ENCODE data around the gene CDH4. TPM values are rescaled to one million over a fixed set of nuclear protein-coding genes. Genes with fewer than 3 reads are reported as not detected.

Gene CDH4
- total RNA-seq, 1 experiment from 2014 or later: 25.0 TPM

- intact Hi-C loops (cut with micrococcal nuclease): loop anchor here (5.0 kb wide), 1 partner anchor 473 kb away; no protein-coding TSS in a partner anchor
- CTCF ChIA-PET: no interaction called here
- POLR2A ChIA-PET: no interaction called here
Measured at GRCh38 chr20:61659994-61660346, 407.9 kb downstream of the CDH4 start.

GRCh38 chr20:61660559-61660958 lies 408.5 kb downstream of the CDH4 start:
- peaks cover 13% of the 10 kb centered on the region for H3K36me3 Mint-ChIP-seq (ENCODE audit: insufficient read depth, unreplicated experiment)
- no peaks in the 10 kb centered on the region for H3K9me3 Mint-ChIP-seq (ENCODE audit: unreplicated experiment)
- DNase-seq (ENCODE audit: unreplicated experiment): no peak
- H3K27ac Mint-ChIP-seq (ENCODE audit: low read depth, unreplicated experiment): no peak overlapping the region
- TF ChIP-seq CTCF (IDR thresholded peaks at IDR 0.05; ENCODE audit: unreplicated experiment): no peak
- ChIA-PET POLR2A (no interaction called here), CTCF (no interaction called here)
- no peaks in the 10 kb centered on the region for H3K4me1 Mint-ChIP-seq (ENCODE audit: insufficient read depth, unreplicated experiment)
- no peaks in the 10 kb centered on the region for H3K27me3 Mint-ChIP-seq (ENCODE audit: insufficient read depth, unreplicated experiment)
- H3K4me3 Mint-ChIP-seq (ENCODE audit: unreplicated experiment): no peak overlapping the region
- BruUV-seq (replicated peaks): no TSS peak
- intact Hi-C loops (cut with micrococcal nuclease): loop anchor here (5.0 kb wide), 1 partner anchor 473 kb away; no protein-coding TSS in a partner anchor

More at GRCh38 chr20:61659994-61660346, 407.9 kb downstream of the CDH4 start:
- Mint-ChIP-seq H3K27ac (ENCODE audit: low read depth, unreplicated experiment) (no peak overlapping the region), H3K4me3 (ENCODE audit: unreplicated experiment) (no peak overlapping the region), H3K9me3 (ENCODE audit: unreplicated experiment) (no peaks in the 10 kb centered on the region), H3K36me3 (ENCODE audit: insufficient read depth, unreplicated experiment) (peaks cover 13% of the 10 kb centered on the region), H3K4me1 (ENCODE audit: insufficient read depth, unreplicated experiment) (no peaks in the 10 kb centered on the region), H3K27me3 (ENCODE audit: insufficient read depth, unreplicated experiment) (no peaks in the 10 kb centered on the region)
- no peak for DNase-seq (ENCODE audit: unreplicated experiment)
- BruUV-seq (replicated peaks): no TSS peak
- no peak for TF ChIP-seq CTCF (IDR thresholded peaks at IDR 0.05; ENCODE audit: unreplicated experiment)

DNA sequence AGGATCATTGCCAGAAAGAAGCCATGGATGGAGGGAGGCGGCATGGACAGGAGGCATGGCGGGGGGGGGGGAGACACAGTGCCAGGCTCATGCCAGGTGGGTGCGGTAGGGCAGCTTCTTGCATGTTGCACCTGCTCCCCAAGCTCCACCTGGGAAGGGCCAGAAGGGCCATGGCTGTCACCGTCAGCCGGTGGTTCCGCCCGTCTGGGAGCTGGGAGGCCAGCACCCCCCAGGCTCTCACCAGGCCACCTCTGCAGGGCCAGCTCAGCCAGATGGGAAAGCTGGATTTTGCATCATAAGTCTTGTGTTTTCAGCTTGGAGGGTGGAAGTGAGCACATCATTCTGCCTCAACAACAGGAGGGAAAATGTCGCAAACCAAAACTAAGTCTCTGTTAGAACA lies 409.0 kb downstream of the CDH4 start:
- CTCF ChIA-PET: no interaction called here
- Mint-ChIP-seq H3K4me1 (ENCODE audit: insufficient read depth, unreplicated experiment) (no peaks in the 10 kb centered on the region), H3K36me3 (ENCODE audit: insufficient read depth, unreplicated experiment) (peaks cover 8% of the 10 kb centered on the region), H3K27me3 (ENCODE audit: insufficient read depth, unreplicated experiment) (no peaks in the 10 kb centered on the region), H3K27ac (ENCODE audit: low read depth, unreplicated experiment) (no peak overlapping the region), H3K9me3 (ENCODE audit: unreplicated experiment) (no peaks in the 10 kb centered on the region), H3K4me3 (ENCODE audit: unreplicated experiment) (no peak overlapping the region)
- DNase-seq (ENCODE audit: unreplicated experiment): no peak
- no TSS peak for BruUV-seq (replicated peaks)
- POLR2A ChIA-PET: no interaction called here
- TF ChIP-seq CTCF (IDR thresholded peaks at IDR 0.05; ENCODE audit: unreplicated experiment): no peak
- intact Hi-C loops (cut with micrococcal nuclease): loop anchor here (5.0 kb wide), 1 partner anchor 474 kb away; no protein-coding TSS in a partner anchor

DNA sequence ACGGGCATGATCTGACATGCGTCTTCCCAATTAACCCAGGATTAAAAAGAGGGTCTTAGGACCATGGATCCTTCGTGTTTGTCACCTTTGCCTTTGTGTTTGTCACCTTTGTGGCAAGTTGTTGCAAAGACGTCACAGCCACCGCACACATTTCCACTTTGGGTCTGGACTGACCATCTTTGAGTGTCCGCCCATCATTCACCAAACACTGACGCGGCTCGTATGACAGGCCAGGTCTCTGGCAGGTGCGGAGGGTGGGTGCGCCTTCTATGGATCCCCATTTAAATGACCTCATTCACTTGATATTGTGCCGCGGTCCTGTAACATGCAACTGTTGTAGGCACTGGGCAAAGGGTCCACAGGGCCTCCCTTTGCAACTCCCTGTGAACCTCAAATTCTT lies 409.5 kb downstream of the CDH4 start:
- H3K4me1 Mint-ChIP-seq (ENCODE audit: insufficient read depth, unreplicated experiment): no peaks in the 10 kb centered on the region
- no peaks in the 10 kb centered on the region for H3K27me3 Mint-ChIP-seq (ENCODE audit: insufficient read depth, unreplicated experiment)
- H3K36me3 Mint-ChIP-seq (ENCODE audit: insufficient read depth, unreplicated experiment): peaks cover 6% of the 10 kb centered on the region
- no peaks in the 10 kb centered on the region for H3K9me3 Mint-ChIP-seq (ENCODE audit: unreplicated experiment)
- POLR2A ChIA-PET: no interaction called here
- DNase-seq (ENCODE audit: unreplicated experiment): no peak
- intact Hi-C loops (cut with micrococcal nuclease): loop anchor here (5.0 kb wide), 1 partner anchor 474 kb away; no protein-coding TSS in a partner anchor
- TF ChIP-seq CTCF (IDR thresholded peaks at IDR 0.05; ENCODE audit: unreplicated experiment): no peak
- CTCF ChIA-PET: interaction anchor here (0.6 to 0.7 kb wide), 2 partner anchors 21 to 464 kb away, joined by 3 read pairs; no protein-coding TSS in a partner anchor
- no TSS peak for BruUV-seq (replicated peaks)
- no peak overlapping the region for H3K27ac Mint-ChIP-seq (ENCODE audit: low read depth, unreplicated experiment)
- H3K4me3 Mint-ChIP-seq (ENCODE audit: unreplicated experiment): no peak overlapping the region

Data from MCF 10A (cell line).